ENCODE data around the gene TIGAR.

TIGAR gene

DNA sequence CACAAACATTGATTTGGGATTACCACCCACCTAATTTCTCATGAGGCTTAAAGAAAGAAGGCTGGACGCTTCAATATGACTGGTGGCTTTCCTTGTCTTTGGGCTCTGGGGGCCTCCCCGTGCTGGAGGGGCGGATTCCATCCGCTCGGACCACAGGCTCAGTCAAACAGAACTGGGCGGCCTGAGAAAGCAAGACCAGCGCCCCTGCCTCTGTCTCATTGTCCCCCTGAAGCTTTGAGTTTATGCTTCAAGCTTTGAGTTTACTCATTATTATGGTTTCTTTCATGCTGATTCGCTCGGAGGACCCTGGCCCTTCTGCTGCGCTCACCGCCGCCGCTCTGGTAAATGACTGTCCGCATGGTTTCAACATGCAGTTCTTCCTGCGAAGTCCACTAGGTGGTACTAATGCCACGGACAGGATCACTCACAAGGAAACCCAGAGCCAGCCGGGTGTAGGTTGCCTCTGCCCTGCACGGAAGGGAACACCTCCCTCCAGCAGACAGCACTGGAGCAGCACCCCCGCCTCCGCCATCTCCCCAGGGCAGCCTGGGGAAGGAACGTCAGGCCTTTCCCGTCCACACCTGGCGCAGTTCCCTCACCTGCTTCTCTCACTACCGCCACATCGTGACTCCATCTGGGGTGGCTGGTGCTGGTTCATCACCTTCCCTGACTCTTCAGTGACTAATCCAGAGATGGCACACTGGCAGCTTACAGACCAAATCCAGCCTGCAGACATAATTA, 13.2 kb upstream of the TIGAR start:
- peak; percentile 4 for DNase-seq

DNA sequence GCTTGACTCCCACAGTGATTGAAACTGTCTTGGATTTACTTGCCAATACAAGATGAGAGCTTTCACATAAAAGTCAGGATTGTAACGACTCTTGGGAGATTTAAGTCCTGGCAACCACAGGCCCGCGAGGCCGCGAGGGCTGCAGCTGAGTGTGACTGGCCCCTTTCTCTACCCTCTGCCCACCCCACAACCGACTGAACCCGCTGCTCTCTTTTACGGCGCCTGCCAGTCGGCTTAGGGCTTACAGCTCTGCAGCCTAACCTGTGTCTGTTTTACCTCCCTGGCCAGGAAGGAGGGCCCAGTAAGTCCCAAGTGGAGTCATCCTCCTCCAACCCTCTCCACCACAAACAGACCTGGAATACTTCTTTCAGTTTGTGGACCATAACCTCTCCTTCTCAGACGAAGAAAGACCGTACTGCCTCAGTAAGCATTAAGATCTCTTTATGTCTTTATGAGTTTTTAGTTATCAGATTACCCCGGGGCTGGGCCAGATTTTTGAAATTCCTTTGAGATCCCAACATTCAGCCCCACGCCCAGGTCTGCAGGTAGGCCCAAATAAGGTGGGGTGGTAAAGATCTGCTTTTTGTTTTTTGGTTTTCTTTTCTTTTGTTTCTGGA, 12.6 kb upstream of the TIGAR start:
- DNase-seq, result no peak

DNA sequence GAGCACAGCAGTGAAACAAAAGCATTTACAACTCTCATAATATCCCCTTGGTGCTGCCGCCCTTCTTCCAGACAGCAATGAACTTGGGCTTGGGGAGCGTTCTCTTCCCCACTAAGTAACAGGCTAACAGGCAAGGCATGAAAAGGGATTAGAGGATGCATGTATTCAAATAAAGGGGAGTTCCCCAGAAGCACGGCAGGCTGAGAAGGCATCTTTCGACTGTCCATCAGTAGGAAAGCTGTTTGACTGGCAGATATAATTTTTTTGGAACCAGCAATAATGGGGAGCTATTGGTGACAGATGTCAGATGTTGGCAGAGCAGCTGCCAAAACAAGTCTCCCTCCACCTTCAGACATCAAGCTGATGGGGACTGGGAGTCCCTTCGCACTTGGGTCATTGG, 9.2 kb upstream of the TIGAR start:
- no peak for DNase-seq

DNA sequence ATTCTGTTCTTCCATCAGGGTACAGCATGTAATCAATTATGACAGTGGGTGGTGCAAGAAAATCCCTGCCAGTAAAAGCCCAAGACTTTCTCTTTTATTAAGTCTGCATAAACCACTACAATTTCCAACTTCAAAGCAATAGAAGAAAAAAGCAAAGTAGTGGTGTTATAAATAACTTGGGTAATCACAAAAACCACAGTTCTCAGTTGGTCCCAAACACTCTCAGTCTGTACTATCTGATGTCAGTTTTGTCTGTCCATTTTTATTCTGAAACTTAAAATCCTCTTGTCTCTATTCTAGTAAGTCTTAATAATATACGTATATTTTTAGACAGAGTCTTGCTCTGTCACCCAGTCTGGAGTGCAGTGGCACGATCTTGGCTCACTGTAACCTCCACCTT, 8.8 kb upstream of the TIGAR start:
- no peak for DNase-seq

DNA sequence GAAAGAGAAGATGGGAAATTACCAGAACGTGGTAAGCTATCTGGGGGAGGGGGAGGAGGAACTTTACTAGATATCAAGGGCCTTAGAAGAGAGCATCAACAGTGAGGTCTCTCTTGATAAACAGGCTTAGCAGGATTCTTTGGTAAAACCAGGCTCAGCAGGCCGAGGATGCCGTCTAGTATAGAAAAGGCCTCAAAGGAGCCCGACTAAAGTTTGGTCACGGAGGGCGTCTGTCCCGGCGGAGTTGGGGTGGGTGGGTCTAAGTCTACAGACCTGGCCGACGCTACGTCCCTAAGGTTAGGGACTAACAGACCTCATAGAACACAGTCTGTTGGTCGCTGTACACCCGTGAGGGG, 538 bp upstream of the TIGAR start:
- DNase-seq, result no peak

DNA sequence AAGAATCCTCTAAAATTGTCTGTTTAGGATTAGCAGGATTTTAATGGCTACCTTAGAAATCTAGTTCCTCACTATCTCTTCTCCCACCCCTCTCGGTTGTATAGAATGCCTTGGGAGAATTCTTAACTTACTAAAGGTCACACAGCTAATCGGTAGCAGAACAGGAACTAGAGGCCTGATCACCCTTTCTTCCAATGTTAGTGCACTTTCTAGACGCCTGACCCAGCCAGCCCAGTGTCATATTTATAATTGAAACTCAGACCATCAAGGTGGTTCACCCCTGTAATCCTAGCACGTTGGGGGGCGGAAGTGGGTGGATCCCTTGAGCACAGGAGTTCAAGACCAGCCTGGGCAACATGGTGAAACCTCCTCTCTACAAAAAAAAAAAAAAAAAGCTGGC, 1.7 kb downstream of the TIGAR start:
- no peak for DNase-seq

DNA sequence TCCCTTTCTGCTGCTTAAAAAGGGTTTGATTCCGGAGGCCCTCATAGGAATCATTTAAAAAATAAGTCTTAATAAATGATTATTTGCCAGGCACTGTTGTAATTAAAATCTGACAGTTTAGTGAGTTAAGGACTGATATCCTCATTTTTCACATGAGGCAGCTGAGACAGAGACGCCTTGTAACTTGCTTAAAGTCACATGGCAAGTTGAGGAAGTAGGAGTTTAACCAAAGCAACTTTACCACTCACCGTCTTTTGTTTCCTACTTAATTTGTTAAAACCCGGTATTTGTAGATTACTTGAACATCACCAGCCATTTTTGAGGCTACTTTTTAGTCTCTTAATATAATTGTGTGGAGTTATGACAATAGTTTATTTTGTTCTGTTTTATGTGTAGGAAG, 2.4 kb downstream of the TIGAR start:
- no peak for DNase-seq

DNA sequence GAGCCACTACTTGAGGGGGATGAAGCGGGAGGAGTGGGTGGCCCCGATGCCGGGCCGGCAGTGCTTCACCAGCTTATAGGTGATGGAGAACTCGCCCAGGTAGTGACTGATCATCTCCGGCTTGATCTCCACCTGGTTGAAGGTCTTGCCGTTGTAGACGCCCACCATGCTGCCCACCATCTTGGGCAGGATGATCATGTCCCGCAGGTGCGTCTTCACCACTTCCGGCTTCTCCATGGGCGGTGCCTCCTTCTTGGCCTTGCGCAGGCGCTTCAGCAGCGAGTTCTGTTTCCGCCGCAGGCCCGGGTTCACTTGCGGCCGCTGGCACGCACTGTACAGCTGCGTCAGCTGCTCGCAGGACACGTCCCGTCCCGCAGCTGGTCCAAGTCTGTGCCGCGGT, 3.4 kb downstream of the TIGAR start:
- no peak for DNase-seq

DNA sequence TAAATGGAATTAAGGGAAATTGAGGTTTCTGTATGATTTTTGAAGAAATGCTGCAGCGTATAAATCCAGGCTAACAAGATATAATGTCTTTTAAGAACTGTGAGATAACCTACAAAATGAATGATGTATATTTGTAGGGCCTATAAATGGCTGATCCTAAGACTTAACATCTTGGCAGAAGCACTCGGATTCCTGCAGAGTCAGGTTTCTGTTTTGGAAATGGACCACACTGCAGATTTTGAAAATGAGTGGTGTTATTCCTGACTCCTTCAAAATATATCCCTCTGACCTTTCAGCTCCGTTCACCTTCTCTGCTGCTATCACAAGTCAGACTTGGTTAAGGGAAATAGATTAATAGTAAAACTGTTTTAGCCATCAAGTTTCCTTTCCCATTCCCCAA, 5.0 kb downstream of the TIGAR start:
- no peak for DNase-seq

DNA sequence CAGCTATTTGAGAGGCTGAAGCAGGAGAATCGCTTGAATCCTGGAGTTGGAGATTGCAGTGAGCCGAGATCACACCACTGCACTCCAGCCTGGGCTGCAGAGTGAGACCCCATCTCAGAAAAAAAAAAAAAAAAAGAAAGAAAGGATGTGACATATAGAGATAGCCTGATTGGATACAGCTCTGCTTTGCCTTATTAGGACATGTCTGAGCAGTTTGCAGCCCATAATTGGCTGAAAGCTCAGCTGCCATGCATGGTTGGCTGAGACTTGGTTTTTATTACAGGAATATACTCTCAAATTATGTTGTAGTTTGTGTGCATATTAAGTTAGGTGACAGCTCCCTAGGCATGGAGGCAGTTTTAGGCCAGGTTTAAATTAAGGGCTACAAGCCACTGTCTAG, 6.3 kb downstream of the TIGAR start:
- no peak for DNase-seq

DNA sequence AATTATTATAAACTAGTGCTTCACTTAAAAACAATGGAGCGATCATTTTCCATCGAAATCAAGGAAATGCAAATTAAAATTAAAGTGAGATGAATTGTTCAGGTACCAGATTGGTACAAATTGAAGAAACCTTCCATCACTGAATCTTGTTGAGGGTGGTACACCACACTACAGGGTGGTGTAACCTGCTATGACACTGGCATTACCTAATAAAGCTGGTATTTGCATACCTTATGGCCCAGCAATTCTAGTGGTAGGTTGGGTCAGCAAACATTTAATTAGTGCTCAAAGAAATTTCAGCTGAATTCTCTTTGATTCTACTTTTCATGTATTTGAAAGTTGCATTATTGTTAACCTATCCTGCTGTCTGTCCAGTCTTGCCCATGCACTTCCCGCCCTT, 9.2 kb downstream of the TIGAR start:
- no peak for DNase-seq

DNA sequence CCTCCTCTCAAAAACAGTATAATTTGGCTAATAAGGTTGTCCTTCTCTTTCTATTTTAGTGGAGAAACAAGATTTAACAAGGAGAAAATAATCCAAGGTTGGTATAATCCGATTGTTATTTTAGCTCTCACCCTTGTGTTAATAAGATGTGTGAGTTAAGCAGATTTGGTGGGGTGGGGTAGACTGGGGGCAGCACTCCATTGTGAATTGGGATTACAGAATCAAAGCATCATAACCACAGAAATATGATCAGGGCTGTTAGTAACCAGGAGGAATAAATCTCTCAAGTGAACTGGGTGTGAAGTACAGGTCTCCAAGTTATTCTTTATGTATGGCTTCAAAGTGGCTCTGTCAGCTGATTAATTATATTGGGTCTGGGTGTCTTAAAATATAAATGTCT, 10.2 kb downstream of the TIGAR start:
- DNase-seq, result no peak

DNA sequence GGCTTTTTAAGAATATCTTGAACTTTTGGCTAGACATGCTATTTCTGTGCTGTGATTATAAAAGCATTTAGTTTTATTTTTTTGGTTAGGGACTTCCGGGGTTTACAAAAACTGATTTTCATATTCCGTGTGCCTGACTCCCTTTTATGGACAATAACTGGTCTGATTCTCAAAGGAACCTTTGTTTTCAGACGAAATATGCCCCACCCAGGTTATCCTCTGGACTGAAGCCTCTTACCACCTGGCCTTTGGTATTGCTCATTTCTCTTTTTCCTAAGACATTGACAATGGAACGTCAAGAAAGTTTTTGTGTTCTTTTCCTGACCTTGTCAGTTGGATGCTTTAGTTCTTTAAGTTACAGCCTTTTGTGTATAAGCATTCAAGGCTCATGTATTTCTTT, 10.8 kb downstream of the TIGAR start:
- no peak for DNase-seq

DNA sequence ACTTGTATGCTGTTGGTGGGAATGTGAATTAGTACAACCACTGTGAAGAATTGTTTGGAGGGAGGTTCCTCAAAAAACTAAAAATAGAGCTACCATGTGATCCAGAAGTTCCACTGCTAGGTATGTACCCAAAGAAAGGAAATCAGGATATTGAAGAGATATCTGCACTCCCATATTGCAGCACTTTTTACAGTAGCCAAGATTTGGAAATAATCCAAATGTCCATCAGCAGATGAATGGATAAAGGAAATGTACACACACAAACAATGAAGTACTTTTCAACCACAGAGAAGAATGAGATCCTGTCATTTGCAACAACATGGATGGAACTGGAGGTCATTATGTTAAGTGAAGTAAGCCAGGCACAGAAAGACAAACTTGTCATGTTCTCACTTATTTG, 25.9 kb downstream of the TIGAR start:
- DNase-seq, result no peak

DNA sequence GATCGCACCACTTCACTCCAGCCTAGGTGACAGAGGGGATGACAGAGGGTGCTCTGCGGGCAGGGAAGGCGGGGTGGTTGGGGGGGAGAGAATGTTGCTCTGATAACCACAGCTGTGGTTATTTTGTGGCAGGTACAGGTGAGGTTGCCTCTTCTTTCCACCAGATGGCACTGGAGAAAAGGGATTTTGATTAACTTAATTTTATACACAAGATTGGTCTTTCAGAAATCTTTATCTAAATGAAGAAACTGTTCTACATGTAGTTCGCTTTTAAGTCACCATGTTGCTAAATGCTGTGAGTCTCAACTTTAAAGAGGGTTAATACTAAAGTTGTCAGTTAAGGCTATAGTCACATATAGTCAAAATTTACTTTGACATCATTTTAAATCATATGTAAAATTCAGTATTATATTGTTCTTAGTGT, 32.8 kb downstream of the TIGAR start:
- DNase-seq, result no peak

DNA sequence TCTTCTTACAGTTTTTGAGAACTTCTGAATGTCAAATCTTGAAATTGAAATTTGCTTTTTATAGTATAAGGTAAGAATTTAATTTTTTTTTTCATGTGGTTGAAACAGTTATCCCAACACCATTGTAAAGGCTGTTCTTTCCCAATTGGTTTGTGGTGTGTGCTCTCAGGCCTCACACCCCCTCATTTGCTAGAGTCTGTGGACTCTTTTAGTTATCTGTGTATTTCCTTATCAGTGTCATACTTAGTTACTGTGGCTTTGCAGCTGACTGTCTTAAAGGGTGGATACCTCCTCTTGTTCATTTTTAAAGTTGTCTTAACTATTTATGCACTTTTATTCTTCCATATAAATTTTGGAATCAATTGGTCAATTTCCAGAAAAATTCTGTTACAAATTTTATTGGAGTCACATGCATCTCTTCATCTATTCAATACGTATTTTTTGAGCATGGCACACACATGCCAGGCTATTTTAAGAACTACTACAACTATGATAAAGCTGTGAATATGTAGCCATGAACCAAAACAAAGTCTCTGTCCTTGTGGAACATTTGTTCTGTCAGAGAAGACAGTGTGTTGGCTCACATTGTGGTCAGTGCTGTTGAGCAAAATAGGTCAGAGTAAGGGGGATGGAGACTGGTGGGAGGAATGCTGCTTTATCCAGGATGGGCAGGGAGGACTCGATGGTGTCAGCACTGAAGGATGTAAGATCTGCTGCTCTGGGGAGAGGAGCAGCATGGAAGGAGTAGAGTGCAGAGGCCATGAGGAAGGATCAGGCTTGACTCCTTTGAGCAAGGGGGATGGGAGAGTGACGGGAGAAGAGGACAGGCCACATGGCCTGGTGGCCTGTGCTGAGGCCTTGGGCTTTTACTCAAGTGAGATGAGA, 34.4 kb downstream of the TIGAR start:
- no peak for DNase-seq

DNA sequence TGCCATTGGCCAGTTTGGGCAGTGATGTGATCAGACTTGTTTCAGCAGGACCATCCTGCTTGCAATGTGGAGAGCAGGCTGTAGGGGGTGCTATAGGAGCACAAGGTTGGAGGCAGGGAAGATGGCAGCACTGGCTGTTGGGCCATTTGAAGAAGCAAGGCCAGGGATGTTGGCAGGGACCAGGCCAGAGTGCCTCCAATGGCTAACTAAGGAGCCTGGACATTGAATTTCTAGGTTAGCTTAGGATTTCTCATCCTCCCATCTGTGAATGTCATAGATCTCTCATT, 35.0 kb downstream of the TIGAR start:
- DNase-seq, result no peak

DNA sequence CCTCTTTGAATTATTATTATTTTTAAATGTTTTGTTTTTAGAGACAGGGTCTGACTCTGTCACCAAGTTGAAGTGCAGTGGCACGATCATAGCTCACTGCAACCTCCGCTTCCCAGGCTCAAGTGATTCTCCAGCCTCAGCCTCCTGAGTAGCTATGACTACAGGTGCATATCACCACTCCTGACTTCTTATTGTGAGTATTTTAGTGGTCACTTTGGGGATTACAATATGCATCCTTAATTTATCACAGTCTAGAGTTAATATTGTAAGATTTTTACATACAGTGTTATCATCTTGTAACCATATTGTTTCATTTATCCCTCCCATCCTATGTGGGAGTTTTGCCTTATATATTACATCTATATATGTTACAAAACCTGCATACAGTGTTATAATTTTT, 45.1 kb downstream of the TIGAR start:
- DNase-seq, result no peak

DNA sequence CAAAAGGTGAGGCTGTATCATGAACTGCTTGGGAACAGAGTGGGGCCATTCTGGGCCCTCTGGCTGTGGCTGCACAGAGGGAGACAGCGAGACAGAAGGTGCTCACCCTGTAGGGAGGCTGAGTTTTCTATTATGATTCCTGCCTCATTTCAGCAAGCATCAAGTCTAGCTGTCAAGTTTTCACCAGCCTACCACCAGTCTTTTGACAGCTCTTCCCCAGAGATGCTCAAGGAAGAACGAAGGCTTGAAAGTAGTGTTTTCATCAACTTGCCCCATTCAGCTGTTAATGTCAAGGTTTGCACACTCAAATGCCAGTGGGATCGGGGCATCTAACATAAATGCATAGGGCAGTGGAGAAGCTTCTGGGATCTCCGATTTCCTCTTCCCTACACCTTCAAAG, 48.5 kb downstream of the TIGAR start:
- no peak for DNase-seq

DNA sequence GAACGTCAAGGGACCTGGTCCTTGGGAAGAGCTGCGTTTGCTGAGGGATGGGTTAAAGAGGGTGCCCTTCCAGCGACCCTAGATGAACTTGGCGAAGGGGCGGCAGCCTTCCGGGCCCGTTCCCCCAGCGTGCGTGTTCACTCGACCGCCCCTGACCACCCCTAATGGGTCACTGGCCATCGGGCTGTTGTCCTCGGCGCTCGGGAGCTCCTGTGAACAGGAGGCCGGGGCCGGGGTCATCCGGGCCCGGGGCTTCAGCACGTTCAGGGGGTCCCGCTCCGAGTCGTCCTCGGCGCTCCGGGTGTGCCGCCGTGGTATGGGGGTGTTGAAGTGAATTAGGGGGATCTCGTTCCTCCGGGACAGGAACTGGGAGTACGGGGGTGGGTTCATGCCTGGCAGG, 49.3 kb downstream of the TIGAR start:
- no peak for DNase-seq

DNA sequence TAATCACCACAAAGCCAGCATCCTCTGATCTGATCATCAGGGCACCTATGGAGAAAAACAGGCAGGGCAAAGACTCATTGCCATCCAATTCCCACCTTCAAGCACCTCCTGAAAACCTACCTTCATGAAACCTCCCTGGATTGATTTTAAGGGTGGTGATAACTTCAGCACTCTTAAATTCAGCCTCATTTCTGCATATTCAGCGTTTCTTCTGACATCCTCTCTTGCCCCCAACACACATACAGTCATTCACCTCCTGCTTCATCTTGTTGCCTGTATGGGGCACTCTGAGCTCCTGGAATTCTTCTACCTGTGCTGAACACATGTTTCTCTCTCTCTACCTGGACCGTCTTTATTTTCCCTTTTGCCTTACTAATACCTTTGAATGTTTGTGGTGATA, 51.6 kb downstream of the TIGAR start:
- DNase-seq, result no peak

DNA sequence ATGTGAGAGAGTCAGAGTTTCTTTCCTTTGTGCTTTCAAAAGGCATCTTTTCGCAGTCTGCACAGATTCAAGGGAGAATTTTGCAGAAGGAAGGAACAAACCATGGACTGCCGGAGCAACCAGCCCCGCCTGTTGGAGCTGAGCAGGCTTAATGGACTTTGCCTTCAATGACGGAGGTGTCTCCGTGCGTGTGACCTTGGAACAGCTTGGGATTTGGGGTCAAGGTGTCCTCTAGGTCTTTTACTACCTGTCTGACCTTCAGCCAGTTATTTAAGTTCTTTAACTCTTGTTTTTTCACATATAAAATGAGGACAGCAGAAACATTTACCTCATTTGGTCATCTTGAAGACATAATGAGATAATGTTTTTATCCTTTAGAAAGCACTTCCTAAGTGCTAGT, 54.4 kb downstream of the TIGAR start:
- no peak for DNase-seq

DNA sequence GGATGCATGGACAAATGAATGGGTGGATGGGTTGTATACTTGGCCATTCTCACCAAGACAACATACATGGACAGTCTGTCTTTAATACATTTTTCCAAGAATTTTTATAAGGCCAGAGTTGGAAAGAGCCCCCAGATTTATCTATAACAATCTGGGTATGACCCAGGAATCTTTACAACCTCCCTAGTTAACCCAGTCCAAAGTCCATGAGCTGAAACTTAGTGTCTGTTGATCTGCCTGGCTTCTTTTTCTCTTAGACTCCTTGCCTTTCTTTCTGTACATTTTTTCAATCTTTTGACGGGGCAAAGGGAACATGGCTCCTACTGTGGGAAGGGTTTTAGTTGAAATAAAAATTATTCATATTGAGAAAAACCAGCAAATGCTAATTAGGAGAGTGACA, 57.8 kb downstream of the TIGAR start:
- DNase-seq, result no peak

DNA sequence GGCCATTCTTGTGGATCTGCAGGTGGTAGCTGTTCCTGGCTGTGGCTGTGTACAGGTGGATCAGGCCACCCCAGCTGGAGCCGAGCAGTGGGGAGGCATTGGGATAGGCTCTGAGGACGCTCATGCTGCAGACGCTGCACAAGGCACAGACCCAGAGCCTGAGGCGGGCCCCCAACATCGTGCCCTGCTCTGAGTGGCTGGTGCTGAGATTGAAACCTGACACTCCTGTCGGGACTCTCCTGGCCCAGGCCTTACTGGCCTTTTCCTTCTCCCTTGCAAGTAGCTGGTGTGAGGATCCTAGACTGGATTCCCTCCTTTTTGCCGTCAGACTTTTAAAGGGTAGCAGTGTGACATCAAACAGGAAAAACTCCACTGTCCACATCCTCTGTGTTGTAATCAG, 58.4 kb downstream of the TIGAR start, which contains the start of gene FGF23:
Gene FGF23 (minus strand): TSS at position 308 of the 400 bp plus-strand sequence. CDS start 130 bp downstream, at position 178.
- no peak for DNase-seq

Data from NCI-H1436 treated with DMSO at 0.1 percent for 48 hours (cell line).